RWPE2 (cell line): ENCODE measurements around the gene IFT27.

Experiments
- ATAC-seq: fragments of 200-7000 bp; cut with Tn5 transposase; 3 replicates; pipeline ENCODE4 v1.9.1; 2021; ENCODE audit warnings: low read depth
- DNase-seq: peaks from one replicate; pipeline ENCODE4 v3.0.0-alpha.2; 2020; ENCODE audit warnings: low spot score
- H3K27ac ChIP-seq: fragments of 450-650 bp; 2 replicates; pipeline ENCODE4 v1.5.1; 2017; ENCODE audit warnings: mild to moderate bottlenecking; ENCODE audit not compliant: poor library complexity, severe bottlenecking
- H3K27me3 ChIP-seq: fragments of 250-450 bp; sonication (Bioruptor Pico); 2 replicates; pipeline ENCODE4 v1.5.1; 2021; ENCODE audit warnings: mild to moderate bottlenecking, moderate library complexity; ENCODE audit not compliant: insufficient read depth, poor library complexity, severe bottlenecking
- H3K36me3 ChIP-seq: fragments of 250-450 bp; sonication (Bioruptor Pico); 2 replicates; pipeline ENCODE4 v1.5.1; 2020; ENCODE audit warnings: low read depth, mild to moderate bottlenecking, moderate library complexity
- H3K4me1 ChIP-seq: fragments of 250-450 bp; sonication (Bioruptor Pico); 2 replicates; pipeline ENCODE4 v1.5.1; 2021; ENCODE audit warnings: mild to moderate bottlenecking, moderate library complexity; ENCODE audit not compliant: insufficient read depth, poor library complexity, severe bottlenecking
- H3K4me3 ChIP-seq: fragments of 250-450 bp; sonication (Bioruptor Pico); 2 replicates; pipeline ENCODE4 v1.5.1; 2021; ENCODE audit warnings: mild to moderate bottlenecking, moderate library complexity; ENCODE audit not compliant: severe bottlenecking
- H3K9me3 ChIP-seq: fragments of 250-450 bp; sonication (Bioruptor Pico); 2 replicates; pipeline ENCODE4 v1.5.1; 2021; ENCODE audit warnings: mild to moderate bottlenecking, moderate library complexity; ENCODE audit not compliant: severe bottlenecking
- CTCF ChIP-seq: fragments of 450-650 bp; IDR thresholded peaks from one replicate; pipeline ENCODE4 v1.5.1; 2017; ENCODE audit warnings: mild to moderate bottlenecking, moderate library complexity; ENCODE audit not compliant: poor library complexity, severe bottlenecking

Gene IFT27

GRCh38 chr22:36714110-36714509, 61.8 kb downstream of the IFT27 start:
- Histone ChIP-seq H3K27ac (no peak overlapping the region), H3K4me1 (no peaks in the 10 kb centered on the region), H3K9me3 (no peaks in the 10 kb centered on the region), H3K27me3 (peaks cover 3% of the 10 kb centered on the region), H3K36me3 (no peaks in the 10 kb centered on the region), H3K4me3 (no peak overlapping the region)
- no peak for TF ChIP-seq CTCF
- ATAC-seq (no peak), DNase-seq (no peak)

- no peak overlapping the region for H3K4me3 ChIP-seq
- peaks cover 3% of the 10 kb centered on the region for H3K27me3 ChIP-seq
- DNase-seq (no peak), ATAC-seq (no peak)
- H3K9me3 ChIP-seq: no peaks in the 10 kb centered on the region
- no peaks in the 10 kb centered on the region for H3K36me3 ChIP-seq
- no peaks in the 10 kb centered on the region for H3K4me1 ChIP-seq
- no peak overlapping the region for H3K27ac ChIP-seq
- no peak for TF ChIP-seq CTCF
These were observed 62.5 kb downstream of the IFT27 start for GRCh38 chr22:36713436-36713835.
